ENCODE measurements around the gene ASTN2. TPM values are rescaled to one million over a fixed set of nuclear protein-coding genes. Genes with fewer than 3 reads are reported as not detected.

Gene ASTN2
- total RNA-seq, 1 experiment from 2014 or later, result 7.4 TPM

- no peaks in the 10 kb centered on the region for H3K36me3 ChIP-seq (replicated peaks; ENCODE audit: control insufficient read depth, insufficient read depth, low read length)
These were observed 908.2 kb downstream of the ASTN2 start for GRCh38 chr9:116506685-116507084.

GRCh38 chr9:116504893-116505480 is 909.9 kb downstream of the ASTN2 start:
- Histone ChIP-seq H3K36me3 (replicated peaks; ENCODE audit: control insufficient read depth, insufficient read depth, low read length) (no peaks in the 10 kb centered on the region), H3K4me3 (ENCODE audit: insufficient read depth, low read depth, low read length) (no peak overlapping the region)

More at GRCh38 chr9:116506685-116507084, 908.2 kb downstream of the ASTN2 start:
- DNase-seq, result no peak
- Histone ChIP-seq H3K4me3 (ENCODE audit: insufficient read depth, low read depth, low read length) (no peak overlapping the region), H3K27me3 (ENCODE audit: control insufficient read depth, insufficient read depth, low read length) (no peaks in the 10 kb centered on the region)

GRCh38 chr9:116504081-116504480 is 910.8 kb downstream of the ASTN2 start:
- Histone ChIP-seq H3K4me3 (ENCODE audit: insufficient read depth, low read depth, low read length) (no peak overlapping the region), H3K36me3 (replicated peaks; ENCODE audit: control insufficient read depth, insufficient read depth, low read length) (no peaks in the 10 kb centered on the region), H3K27me3 (ENCODE audit: control insufficient read depth, insufficient read depth, low read length) (no peaks in the 10 kb centered on the region)
- no peak for DNase-seq

More at GRCh38 chr9:116504893-116505480, 909.9 kb downstream of the ASTN2 start:
- no peak for DNase-seq
- H3K27me3 ChIP-seq (ENCODE audit: control insufficient read depth, insufficient read depth, low read length), result no peaks in the 10 kb centered on the region

- no peak overlapping the region for H3K4me3 ChIP-seq (ENCODE audit: insufficient read depth, low read depth, low read length)
- no peaks in the 10 kb centered on the region for H3K36me3 ChIP-seq (replicated peaks; ENCODE audit: control insufficient read depth, insufficient read depth, low read length)
- H3K27me3 ChIP-seq (ENCODE audit: control insufficient read depth, insufficient read depth, low read length), result no peaks in the 10 kb centered on the region
- no peak for DNase-seq
These were observed 912.1 kb downstream of the ASTN2 start for GRCh38 chr9:116502746-116503145.

- no peak for DNase-seq
- Histone ChIP-seq H3K36me3 (replicated peaks; ENCODE audit: control insufficient read depth, insufficient read depth, low read length) (no peaks in the 10 kb centered on the region), H3K4me3 (ENCODE audit: insufficient read depth, low read depth, low read length) (no peak overlapping the region), H3K27me3 (ENCODE audit: control insufficient read depth, insufficient read depth, low read length) (no peaks in the 10 kb centered on the region)
These were observed 913.0 kb downstream of the ASTN2 start for GRCh38 chr9:116501871-116502270.

GRCh38 chr9:116499986-116500871 is 914.6 kb downstream of the ASTN2 start:
- Histone ChIP-seq H3K4me3 (ENCODE audit: insufficient read depth, low read depth, low read length) (no peak overlapping the region), H3K27me3 (ENCODE audit: control insufficient read depth, insufficient read depth, low read length) (no peaks in the 10 kb centered on the region), H3K36me3 (replicated peaks; ENCODE audit: control insufficient read depth, insufficient read depth, low read length) (no peaks in the 10 kb centered on the region)
- no peak for DNase-seq

- Histone ChIP-seq H3K4me3 (ENCODE audit: insufficient read depth, low read depth, low read length) (no peak overlapping the region), H3K36me3 (replicated peaks; ENCODE audit: control insufficient read depth, insufficient read depth, low read length) (no peaks in the 10 kb centered on the region), H3K27me3 (ENCODE audit: control insufficient read depth, insufficient read depth, low read length) (no peaks in the 10 kb centered on the region)
- DNase-seq, result no peak
These were observed 915.4 kb downstream of the ASTN2 start for GRCh38 chr9:116499434-116499833.

GRCh38 chr9:116497095-116497890 is 917.6 kb downstream of the ASTN2 start:
- H3K27me3 ChIP-seq (ENCODE audit: control insufficient read depth, insufficient read depth, low read length), result no peaks in the 10 kb centered on the region
- H3K4me3 ChIP-seq (ENCODE audit: insufficient read depth, low read depth, low read length), result no peak overlapping the region
- no peaks in the 10 kb centered on the region for H3K36me3 ChIP-seq (replicated peaks; ENCODE audit: control insufficient read depth, insufficient read depth, low read length)
- no peak for DNase-seq

GRCh38 chr9:116496167-116496566 is 918.7 kb downstream of the ASTN2 start:
- Histone ChIP-seq H3K36me3 (replicated peaks; ENCODE audit: control insufficient read depth, insufficient read depth, low read length) (no peaks in the 10 kb centered on the region), H3K27me3 (ENCODE audit: control insufficient read depth, insufficient read depth, low read length) (no peaks in the 10 kb centered on the region), H3K4me3 (ENCODE audit: insufficient read depth, low read depth, low read length) (no peak overlapping the region)
- DNase-seq, result no peak

GRCh38 chr9:116495725-116496124 is 919.1 kb downstream of the ASTN2 start:
- Histone ChIP-seq H3K36me3 (replicated peaks; ENCODE audit: control insufficient read depth, insufficient read depth, low read length) (no peaks in the 10 kb centered on the region), H3K4me3 (ENCODE audit: insufficient read depth, low read depth, low read length) (no peak overlapping the region), H3K27me3 (ENCODE audit: control insufficient read depth, insufficient read depth, low read length) (no peaks in the 10 kb centered on the region)
- DNase-seq, result no peak

- H3K4me3 ChIP-seq (ENCODE audit: insufficient read depth, low read depth, low read length), result no peak overlapping the region
- no peaks in the 10 kb centered on the region for H3K36me3 ChIP-seq (replicated peaks; ENCODE audit: control insufficient read depth, insufficient read depth, low read length)
- no peak for DNase-seq
- no peaks in the 10 kb centered on the region for H3K27me3 ChIP-seq (ENCODE audit: control insufficient read depth, insufficient read depth, low read length)
These were observed 919.8 kb downstream of the ASTN2 start for GRCh38 chr9:116494815-116495634.

GRCh38 chr9:116493183-116493860 is 921.5 kb downstream of the ASTN2 start:
- no peak for DNase-seq
- H3K36me3 ChIP-seq (replicated peaks; ENCODE audit: control insufficient read depth, insufficient read depth, low read length), result no peaks in the 10 kb centered on the region
- no peak overlapping the region for H3K4me3 ChIP-seq (ENCODE audit: insufficient read depth, low read depth, low read length)
- H3K27me3 ChIP-seq (ENCODE audit: control insufficient read depth, insufficient read depth, low read length), result no peaks in the 10 kb centered on the region

- Histone ChIP-seq H3K36me3 (replicated peaks; ENCODE audit: control insufficient read depth, insufficient read depth, low read length) (no peaks in the 10 kb centered on the region), H3K4me3 (ENCODE audit: insufficient read depth, low read depth, low read length) (no peak overlapping the region), H3K27me3 (ENCODE audit: control insufficient read depth, insufficient read depth, low read length) (no peaks in the 10 kb centered on the region)
- no peak for DNase-seq
These were observed 923.2 kb downstream of the ASTN2 start for GRCh38 chr9:116491659-116492058.

Measured in H7 (cell line).